ENCODE measurements around the gene PHPT1.
"Not testable (repeated sequence)": the region's sequence is repeated elsewhere in the genome, so short reads cannot be mapped to it uniquely, and the experiment has no call there.

Gene PHPT1

DNA sequence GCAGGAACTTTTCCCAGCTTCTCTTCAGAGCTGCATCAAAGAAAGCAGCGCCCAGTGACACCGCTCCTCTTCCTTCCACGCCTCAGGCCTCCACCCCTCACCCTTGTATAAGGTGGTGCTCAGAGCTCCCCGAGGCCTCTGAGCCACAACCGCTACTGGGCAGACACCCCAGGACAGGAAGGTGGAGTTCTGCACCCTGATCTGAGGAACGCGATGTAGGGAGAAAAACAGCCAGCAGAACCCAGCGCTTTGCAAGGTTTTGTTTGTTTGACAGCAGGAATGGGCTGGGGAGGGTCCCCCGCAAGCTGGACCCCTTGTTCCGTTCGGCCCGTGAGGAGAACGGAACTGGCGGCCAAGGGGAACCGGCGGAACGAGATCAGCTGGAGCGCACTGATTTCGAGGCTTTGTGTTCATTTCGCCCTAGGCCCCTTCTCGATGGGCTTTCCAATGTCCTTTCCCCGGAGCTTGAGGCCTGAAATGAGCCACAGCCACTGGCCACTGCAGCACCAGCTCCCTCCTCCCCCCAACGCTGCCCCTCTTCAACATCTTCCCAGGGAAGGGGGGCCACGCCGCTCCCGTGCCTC is 12.8 kb downstream of the PHPT1 start:
- no peak for DNase-seq

DNA sequence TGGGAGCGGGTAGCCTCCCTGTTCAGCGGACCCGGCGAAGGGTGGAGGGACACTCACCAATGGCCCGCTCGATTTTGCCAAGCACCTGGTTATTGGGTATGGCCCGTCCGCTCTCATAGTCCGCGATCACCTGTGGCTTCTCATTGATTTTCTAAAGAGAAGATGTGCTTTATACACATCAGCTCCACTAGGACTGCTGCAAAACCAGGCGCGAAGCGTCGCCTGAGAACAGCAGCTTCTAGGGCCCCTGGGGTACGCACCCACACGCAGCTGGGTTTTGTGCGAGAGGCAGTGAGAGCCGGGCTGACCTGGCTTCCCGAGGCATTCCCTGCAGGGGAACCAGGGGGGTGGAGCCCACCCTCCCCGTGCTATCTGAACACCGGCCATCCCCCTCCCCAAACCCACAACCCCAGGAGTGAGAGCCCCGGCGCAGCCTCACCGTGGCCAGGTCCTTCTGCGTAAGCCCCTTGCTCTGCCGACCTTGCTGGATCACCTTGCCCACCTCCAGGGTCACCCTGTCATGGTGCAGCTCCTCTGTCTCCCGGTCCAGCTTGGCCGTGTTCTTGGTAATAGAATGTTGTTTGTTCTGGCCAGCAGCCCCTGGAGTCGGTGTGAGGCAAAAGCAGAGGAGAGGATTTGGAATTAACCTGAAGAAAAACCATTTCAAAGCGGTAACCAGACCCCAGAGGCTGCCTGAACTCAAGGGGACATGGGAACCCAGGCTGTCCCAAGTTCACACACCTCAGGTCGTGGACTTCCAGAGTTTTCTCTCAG is 13.8 kb downstream of the PHPT1 start:
- DNase-seq: no peak

DNA sequence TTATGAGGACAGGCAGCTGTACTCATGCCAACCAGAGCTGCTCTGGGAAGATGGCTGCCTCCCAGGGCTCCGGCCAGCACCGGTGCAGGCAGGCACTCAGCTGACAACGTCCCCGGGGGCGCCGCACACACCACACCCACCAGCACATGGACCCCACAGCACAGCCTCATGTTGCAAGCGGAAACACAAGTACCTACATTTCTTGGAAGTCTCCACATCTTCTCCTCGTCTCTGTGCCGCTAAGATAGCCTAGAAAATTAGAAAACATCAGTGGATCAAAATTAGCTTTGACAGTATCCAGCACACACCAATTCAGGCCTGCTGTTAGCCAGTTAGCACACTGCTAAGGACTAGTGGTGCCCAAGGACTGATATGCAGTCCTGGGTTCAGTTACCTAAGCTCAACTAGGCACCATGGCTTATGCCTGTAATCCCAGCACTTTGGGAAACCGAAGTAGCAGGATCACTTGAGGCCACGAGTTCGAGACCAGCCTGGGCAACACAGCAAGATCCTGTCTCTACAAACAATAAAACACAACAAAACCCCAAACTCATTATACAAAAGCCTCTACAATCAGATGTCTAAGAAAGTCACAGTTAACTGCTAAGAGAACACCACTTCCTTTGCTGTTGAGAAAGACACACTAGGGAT is 14.5 kb downstream of the PHPT1 start:
- no peak for DNase-seq

DNA sequence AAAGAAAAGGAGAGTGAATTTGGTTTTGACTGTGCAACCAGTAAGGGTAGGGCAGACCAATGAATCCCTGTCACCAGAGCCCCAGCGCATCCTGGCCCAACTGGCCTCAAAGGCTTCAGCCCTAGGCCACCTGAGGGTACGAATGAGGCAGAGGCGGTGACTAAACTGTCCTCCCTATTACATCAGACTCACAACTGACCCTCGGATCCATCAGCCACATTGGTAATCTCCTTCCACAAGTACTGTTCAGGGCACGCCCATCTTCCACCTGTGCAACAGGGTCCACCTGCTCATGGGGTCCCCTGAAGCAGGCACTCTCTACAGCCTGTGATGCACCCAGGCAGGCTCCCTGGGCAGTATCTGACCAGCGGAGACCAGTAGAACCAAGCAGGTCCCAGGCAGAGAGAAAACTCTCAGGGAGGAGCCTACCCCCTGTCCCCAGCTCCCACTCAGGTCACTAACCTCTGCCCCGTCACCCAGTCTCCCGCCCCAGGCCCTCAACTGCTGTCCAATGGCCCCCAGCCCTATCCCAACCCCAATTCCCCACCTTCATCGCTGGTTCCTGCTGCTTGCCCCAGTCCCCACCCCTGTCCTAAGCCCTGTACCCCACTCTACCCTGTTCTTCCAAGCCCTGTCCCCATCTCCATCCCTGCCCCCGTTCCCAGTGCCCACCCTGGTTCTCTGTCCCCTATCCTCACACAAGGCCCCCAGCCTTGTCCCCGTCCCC is 16.0 kb downstream of the PHPT1 start:
- no peak for DNase-seq

DNA sequence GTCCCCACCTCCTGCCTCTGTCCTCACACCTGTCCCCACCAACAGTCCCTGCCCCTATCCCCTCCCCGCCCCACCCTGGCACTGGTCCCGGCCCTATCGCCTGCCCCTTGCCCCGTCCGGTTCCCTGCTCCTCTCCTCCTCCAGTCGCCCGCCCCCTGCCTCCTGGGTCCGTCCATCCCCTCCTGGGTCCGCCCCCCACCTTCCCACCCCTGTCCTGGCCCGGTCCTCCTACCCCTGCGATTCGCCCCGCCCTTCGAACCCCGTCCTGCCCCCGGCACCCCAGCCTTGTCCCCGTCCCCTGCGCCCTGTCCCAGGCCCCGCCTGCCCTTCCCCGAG is 16.5 kb downstream of the PHPT1 start:
- DNase-seq: no peak

DNA sequence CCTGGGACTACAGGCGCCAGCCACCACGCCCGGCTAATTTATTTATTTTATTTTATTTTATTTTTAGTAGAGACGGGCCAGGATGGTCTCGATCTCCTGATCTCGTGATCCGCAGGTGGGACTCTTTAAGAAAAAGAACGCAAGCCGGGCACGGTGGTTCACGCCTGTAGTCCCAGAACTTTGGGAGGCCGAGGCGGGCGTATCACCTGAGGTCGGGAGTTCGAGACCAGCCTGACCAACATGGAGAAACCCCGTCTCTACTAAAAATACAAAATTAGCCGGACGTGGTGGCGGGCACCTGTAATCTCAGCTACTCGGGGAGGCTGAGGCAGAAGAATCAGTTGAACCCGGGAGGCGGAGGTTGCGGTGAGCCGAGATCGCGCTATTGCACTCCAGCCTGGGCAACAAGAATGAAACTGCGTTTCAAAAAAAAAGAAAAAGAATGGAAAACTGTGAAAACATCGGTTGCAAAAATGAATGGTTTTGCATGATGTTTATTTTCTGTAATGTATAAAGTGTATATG is 17.8 kb downstream of the PHPT1 start:
- DNase-seq: not testable (repeated sequence)

DNA sequence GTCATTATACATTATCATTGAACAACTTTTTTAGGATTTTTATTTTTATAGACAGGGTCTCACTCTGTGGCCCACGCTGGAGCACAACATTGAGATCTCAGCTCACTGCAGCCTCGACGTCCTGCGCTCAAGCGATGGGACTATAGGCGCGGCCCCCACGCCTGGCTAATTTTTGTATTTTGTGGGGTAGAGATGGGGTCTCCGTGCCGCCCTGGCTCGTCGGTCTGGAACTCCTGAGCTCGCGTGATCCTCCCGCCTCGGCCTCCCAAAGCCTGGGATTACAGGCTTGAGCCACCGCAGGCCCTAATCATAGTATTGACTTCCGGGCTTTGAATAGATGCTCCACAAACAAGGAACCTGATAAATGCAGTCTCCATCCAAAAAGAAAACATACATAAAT is 18.3 kb downstream of the PHPT1 start:
- no peak for DNase-seq

DNA sequence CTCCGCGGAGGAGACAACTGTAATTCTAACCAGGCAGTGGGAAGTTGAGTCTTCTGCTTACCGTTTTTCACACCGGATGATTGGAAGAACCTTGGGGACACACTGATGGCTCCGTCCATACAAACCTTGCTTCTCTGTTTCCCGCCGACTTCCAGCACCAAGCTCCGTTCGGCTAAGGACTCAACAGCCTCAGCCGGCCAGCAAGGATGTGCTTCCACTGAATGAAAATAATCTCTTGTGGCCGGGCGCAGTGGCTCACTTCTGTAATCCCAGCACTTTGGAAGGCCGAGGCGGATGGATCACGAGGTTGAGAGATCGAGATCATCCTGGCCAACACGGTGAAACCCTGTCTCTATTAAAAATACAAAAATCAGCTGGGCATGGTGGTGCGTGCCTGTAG is 18.7 kb downstream of the PHPT1 start:
- DNase-seq: no peak

DNA sequence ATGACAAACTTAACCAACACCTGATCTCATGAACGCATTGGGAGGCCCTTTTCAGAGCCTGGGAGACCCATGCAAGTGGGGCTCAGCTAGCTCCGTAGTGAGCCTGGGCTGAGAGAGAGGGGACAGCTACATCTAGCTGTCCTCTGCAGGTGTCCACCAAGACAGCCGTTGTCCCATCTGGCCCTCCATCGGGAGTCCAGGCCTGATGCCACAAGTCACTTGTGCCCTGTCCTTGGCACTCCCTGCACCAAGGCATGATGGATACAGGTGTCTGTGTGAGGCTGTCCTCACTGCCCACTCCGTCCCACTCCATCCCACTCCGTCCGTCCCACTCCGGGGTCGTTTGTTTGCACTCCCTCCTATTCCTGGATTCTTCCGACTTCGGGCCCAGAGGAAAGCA is 19.4 kb downstream of the PHPT1 start:
- DNase-seq: no peak

DNA sequence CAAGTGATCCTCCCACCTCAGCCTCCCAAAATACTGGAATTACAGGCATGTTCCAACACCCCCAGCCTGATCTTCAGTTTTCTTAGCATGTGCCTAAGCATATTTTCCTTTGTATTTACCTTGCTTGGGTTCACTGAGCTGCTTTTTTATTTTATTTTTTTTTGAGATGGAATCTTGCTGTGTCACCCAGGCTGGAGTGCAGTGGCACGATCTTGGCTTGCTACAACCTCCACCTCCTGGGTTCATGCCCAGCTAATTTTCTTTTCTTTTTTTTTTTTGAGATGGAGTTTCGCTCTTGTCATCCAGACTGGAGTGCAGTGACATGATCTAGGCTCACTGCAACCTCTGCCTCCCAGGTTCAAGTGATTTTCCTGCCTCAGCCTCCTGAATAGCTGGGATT is 20.4 kb downstream of the PHPT1 start:
- DNase-seq: not testable (repeated sequence)

DNA sequence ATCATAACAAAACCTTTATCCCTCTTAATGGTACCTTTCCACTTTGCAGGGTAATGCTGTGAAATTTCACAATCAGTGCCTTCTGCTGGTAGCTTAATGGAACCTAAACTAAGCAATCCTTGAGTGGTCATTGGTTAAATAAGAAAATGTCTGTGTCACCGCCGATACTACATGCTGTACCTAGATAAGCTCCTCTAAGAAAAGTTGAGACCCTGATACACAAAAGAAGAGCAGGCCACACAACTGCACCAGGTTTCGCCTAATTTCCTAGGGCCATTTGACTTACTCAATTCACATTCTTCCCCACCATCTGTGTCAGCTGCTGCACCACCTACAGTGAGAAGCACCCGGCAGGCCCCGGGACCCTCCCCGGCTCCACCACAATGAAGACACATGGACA is 25.9 kb downstream of the PHPT1 start:
- no peak for DNase-seq

DNA sequence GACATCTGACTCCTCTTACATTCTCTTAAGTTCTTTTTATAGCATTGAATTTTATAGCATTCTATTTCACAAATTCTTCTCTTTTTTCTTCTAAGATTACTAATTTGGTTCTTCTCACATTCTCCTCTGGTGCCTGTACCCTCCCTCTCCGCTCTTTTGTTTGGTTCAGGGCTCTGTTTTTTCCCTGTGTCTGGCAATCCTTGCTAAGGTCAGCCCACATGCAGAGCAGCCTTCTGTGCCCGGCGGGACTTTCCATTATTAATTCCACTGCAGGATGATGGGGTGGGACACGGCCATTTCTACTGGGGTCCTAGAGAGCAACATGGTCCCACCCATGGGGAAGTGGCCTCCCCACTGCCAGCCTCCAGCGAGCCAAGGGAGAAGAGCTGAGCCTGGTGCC is 27.3 kb downstream of the PHPT1 start:
- DNase-seq: no peak

DNA sequence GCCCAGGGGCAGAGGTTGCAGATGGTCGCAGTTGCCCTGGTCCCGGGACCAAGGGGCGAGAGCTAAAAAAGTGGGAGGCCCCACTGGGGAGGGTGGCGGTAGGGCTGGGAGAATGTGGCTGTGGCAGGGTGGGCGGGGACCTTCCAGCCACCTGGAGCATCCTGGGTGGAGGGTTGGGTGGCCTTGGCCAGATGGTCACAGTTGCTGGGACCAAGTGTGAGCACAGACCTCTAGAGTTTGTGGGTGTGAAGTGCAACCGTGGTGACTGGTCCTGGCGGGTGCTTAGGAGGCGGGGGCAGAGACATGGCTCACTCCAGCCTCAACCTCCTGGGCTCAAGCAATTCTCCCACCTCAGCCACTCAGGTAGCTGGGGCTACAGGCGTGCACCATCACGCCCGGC is 31.4 kb downstream of the PHPT1 start:
- no peak for DNase-seq

DNA sequence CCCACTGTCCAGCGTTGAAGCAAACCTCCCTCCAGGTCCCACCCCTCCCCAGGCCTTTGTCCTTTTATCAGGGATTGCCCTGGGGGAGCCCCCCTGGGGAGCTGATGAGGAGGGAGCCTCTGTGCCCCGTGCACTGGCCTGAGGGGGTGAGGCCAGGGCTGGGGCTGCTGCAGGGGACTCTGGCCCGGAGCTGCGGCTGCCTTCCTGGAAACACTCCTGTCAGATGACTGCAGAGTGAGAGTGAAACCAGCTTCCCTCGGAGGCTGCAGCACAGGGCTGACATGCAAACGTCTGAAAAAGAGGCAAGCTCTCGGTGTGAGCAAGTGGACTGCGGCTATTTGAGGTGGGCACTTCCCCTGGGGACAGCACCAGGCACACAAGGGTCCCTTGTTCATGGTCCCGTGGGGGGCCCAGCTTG is 32.5 kb downstream of the PHPT1 start:
- DNase-seq: peak; percentile 42

DNA sequence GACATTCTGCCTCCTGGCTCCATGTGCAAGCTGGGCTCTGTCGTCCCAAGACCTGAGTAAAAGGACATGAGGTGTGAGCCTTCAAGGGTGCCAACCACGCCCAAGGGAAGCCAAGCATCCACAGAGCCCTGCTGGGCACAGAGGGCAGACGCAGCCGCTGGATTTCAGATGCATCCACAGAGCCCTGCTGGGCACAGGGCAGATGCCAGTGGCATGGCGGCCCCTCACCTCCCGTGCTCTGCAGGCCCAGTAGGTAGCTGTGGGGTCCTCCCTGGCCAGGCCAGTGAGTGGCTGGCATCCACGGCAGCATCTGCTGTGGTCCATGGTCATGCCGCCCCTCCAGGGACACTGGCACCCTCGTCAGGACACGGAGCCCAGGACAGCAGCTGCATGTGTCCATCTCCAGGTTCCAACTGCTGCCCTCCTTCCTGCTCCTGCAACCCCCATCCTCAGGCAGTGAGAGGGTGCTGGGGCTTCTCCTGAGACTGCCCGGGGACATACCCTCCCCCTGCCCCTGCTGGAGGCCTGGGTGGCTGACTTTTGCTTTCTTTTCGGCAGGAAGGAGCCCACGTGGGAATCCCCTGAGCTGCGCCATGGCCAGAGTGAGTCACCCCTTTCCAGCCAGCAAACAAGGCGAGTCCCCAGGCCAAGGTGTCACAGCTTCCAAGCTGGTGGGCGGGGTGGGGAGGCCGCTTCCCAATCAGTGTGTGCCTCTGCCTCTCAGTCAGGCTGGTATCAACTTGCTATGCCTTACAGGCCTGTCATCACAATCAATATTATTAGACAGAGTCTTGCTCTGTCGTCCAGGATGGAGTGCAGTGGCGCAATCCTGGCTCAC is 33.1 kb downstream of the PHPT1 start:
- DNase-seq: peak; percentile 95

DNA sequence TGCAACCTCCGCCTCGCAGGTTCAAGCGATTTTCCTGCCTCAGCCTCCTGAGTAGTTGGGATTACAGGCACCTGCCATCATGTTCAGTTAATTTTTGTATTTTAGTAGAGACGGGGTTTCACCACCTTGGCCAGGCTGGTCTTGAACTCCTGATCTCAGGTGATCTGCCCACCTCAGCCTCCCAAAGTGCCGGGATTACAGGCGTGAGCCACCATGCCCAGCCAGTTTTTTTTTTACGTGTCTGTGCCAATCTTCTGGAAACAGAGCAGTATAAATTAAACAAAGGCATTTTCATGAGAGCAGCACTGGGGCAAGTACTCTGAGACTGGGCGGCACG is 33.7 kb downstream of the PHPT1 start:
- DNase-seq: not testable (repeated sequence)

DNA sequence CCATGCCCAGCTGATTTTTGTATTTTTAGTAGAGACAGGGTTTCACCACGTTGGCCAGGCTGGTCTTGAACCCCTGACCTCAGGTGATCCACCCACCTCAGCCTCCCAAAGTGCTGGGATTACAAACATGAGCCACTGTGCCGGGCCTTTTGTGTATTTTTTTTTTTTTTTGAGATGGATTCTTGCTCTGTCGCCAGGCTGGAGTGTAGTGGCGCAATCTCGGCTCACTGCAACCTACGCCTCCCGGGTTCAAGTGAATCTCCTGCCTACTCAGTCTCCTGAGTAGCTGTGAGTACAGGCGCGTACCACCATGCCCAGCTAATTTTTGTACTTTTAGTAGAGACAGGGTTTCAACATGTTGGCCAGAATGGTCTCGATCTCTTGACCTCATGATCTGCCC is 34.5 kb downstream of the PHPT1 start:
- DNase-seq: not testable (repeated sequence)

DNA sequence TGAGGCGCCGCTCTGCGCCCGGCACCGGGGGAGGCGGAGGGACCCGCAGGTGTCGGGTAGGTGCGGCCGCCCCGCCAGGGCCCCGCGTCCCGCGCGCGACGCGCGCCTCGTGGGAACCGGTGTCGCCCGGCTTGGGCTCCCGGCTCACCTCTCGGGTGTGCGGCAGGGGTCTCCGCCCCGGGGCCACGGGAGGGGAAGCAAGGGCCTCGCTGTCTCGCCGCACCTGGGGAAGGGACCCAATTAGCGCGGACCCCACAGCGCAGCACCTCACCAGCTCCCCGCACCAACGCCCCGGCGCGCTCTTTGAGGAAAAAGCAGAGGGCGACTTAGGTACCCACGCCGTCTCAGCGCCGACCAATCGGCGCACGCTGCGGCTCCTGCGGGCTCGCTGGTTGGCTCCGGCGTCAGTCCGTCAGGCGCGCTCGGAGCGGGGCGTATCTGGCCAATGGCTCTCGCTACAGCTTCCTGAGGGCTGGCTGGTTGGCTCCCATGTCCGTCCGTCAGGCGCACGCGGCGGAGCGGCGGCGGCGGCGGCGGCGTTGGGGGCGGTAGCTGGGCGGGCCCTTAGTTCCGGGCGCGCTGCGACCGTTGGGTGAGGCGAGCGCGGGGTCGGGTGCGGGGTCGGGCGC is 36.9 kb downstream of the PHPT1 start, which contains the start of gene TRAF2:
TRAF2 (plus strand) TSS at position 567 of the 629 bp plus-strand sequence. CDS start 12,225 bp downstream, outside the sequence.
- DNase-seq: peak; percentile 99

DNA sequence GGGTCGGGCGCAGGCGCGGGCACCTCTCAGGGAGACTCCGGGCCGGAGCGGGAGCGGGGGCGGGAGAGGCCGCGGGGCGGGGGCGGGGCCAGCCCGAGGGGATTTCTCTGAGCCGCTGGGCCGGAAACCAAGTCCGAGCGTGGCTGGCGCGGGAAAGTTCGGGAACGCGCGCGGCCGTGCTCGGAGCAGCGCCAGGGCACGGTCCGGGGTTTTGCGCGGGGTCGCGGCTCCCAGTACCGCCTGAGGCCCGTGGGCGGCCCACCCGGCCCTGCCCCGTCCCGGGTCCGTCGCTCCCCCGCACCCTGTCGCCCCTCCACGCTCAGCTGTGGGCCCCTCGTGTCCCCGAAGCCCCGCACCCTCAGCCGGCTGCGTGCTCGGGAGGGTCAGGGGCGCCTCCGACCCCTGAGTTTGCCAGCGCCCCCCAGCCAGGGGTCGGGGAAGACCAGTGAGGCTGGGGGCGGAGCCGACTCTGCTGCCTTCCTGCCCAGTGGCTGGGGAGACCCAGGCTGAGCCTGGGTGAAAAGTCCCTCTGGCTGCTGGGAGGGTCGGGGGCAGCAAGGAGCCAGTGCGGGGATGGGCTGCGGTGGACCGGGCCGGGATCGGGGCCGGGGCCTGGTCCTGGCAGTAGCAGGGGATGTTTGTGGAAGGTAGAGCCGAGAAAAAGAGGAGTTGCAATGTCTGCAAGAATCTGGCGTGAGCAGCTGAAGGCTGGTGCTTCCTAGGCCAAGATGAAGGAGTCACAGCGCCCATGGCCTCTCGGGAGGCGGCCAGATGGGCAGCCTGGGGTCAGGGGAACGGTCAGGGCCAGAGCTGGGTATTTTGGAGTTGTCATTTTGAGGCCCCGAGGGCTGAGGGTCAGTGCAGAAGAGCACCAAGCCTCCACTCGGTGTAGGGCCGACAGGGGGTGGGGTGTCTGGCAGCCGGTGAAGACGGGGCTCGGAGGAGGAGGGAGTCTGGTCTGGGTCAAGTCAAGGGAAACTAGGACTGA is 37.7 kb downstream of the PHPT1 start:
- DNase-seq: no peak

DNA sequence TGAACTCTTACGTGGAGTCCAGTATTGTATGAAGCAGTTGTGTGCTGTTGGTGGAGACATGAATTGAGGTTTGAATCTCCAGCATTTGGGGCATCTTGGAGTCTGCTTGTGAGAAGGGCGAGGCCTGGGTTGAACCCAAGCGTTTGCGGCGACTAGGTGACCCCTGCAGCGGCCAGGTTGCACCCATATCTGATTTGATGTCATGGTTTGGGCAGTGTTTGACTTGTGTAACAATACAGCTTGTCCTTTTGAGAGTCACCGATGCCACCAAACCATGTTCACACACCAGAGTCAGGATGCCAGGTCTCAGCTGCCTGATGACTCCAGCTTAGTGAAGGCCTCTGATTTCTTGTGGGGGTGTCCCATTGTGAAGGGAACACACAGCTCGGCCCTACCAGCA is 39.2 kb downstream of the PHPT1 start:
- no peak for DNase-seq

DNA sequence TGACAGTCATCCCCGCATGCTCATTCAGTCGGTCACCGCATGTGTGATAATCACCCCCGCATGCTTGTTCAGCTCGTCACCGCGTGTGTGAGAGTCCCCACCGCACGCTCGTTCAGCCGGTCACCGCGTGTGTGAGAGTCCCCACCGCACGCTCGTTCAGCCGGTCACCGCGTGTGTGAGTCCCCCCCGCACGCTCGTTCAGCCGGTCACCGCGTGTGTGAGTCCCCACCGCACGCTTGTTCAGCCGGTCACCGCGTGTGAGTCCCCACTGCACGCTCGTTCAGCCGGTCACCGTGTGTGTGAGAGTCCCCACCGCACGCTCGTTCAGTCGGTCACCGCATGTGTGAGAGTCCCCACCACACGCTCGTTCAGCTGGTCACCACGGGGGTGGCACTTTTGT is 40.6 kb downstream of the PHPT1 start:
- DNase-seq: no peak
